HG03280 (cell line): Measurements from ENCODE around the gene ATP2A3.
A peak's percentile ranks its signal among the peaks of the same experiment; 100 is the strongest.

ENCODE experiments used
- ATAC-seq: cut with Tn5 transposase; IDR thresholded peaks from one replicate; pipeline ENCODE4 v1.9.1; 2021; ENCODE audit warnings: mild to moderate bottlenecking, moderate library complexity; ENCODE audit not compliant: unreplicated experiment

The ATP2A3 gene

GRCh38 chr17:3974138-3974687 is 10.0 kb upstream of the ATP2A3 start:
- ATAC-seq: no peak

GRCh38 chr17:3973495-3974137 is 9.4 kb upstream of the ATP2A3 start:
- ATAC-seq: no peak

GRCh38 chr17:3972931-3973330 is 8.7 kb upstream of the ATP2A3 start:
- ATAC-seq: no peak

GRCh38 chr17:3972281-3972731 is 8.1 kb upstream of the ATP2A3 start:
- ATAC-seq: no peak

GRCh38 chr17:3970668-3971067 is 6.4 kb upstream of the ATP2A3 start:
- no peak for ATAC-seq

- ATAC-seq: no peak
Observed at GRCh38 chr17:3969963-3970362, 5.7 kb upstream of the ATP2A3 start.

- no peak for ATAC-seq
Observed at GRCh38 chr17:3968886-3969524, 4.8 kb upstream of the ATP2A3 start.

GRCh38 chr17:3968015-3968414 is 3.8 kb upstream of the ATP2A3 start:
- ATAC-seq: no peak

GRCh38 chr17:3966720-3967363 is 2.6 kb upstream of the ATP2A3 start:
- ATAC-seq: no peak

- ATAC-seq: peak; percentile 36
Observed at GRCh38 chr17:3965118-3965800, 1.0 kb upstream of the ATP2A3 start.

- peak; percentile 8 for ATAC-seq
Observed at GRCh38 chr17:3963237-3964201, 718 bp downstream of the ATP2A3 start.

GRCh38 chr17:3962965-3963236 is 1.3 kb downstream of the ATP2A3 start:
- ATAC-seq: no peak

- ATAC-seq: no peak
Observed at GRCh38 chr17:3962217-3962964, 1.8 kb downstream of the ATP2A3 start.

GRCh38 chr17:3961564-3962047 is 2.6 kb downstream of the ATP2A3 start:
- ATAC-seq: no peak

GRCh38 chr17:3960764-3961163 is 3.5 kb downstream of the ATP2A3 start:
- ATAC-seq: no peak

- no peak for ATAC-seq
Observed at GRCh38 chr17:3959921-3960601, 4.2 kb downstream of the ATP2A3 start.

- no peak for ATAC-seq
Observed at GRCh38 chr17:3959295-3959899, 4.8 kb downstream of the ATP2A3 start.

- no peak for ATAC-seq
Observed at GRCh38 chr17:3957735-3958599, 6.3 kb downstream of the ATP2A3 start.
